HL-60 (cell line): ENCODE measurements around the gene SELENOO.

Experiments
- CTCF ChIP-seq: IDR thresholded peaks from one replicate; pipeline ENCODE4 v1.5.1; 2011; ENCODE audit warnings: low read length, control low read depth, inconsistent platforms; ENCODE audit not compliant: insufficient read depth
- GABPA ChIP-seq: IDR thresholded peaks from 2 replicates; pipeline ENCODE4 v1.6.1; 2012; ENCODE audit warnings: low read depth
- POLR2AphosphoS5 ChIP-seq: IDR thresholded peaks from 2 replicates; pipeline ENCODE4 v1.6.1; 2012; ENCODE audit warnings: low read depth

- TF ChIP-seq CTCF (no peak), POLR2AphosphoS5 (no peak), GABPA (no peak)
These were observed 22.3 kb upstream of the SELENOO start for GRCh38 chr22:50178471-50178864.
